ENCODE data around the gene SSX2B. TPM values are rescaled to one million over a fixed set of nuclear protein-coding genes. Genes with fewer than 3 reads are reported as not detected.
"Not testable (repeated sequence)": the region's sequence is repeated elsewhere in the genome, so short reads cannot be mapped to it uniquely, and the experiment has no call there.

The SSX2B gene, protein sequence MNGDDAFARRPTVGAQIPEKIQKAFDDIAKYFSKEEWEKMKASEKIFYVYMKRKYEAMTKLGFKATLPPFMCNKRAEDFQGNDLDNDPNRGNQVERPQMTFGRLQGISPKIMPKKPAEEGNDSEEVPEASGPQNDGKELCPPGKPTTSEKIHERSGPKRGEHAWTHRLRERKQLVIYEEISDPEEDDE
- not detected in 2 replicates for total RNA-seq

DNA sequence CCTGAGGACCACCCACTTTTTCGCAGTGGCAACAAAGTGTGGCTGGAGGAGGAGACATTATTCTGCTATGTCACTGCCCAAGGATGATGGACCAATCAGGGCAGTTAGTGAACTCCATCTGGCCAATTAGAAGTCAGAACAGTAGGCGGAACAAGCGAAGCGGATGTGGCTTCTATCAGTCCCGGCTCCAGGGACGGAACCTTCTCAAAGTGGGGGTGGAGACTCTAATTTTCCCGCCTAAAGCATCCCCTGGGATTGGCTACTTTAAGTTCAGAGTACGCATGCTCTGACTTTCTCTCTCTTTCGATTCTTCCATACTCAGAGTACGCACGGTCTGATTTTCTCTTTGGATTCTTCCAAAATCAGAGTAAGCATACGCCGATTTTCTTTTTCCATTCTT, at the start of gene SSX2B:
Gene SSX2B, plus strand, starts transcription at position 301 of the 400 bp plus-strand sequence. CDS start 1,429 bp downstream, outside the sequence.
- H3K4me3 ChIP-seq (ENCODE audit: low read depth, low read length); H3K27me3 ChIP-seq (ENCODE audit: control insufficient read depth, insufficient read depth, low read length); H3K36me3 ChIP-seq (ENCODE audit: control insufficient read depth, insufficient read depth, low read length); DNase-seq (ENCODE audit: low read depth): not testable (repeated sequence)

DNA sequence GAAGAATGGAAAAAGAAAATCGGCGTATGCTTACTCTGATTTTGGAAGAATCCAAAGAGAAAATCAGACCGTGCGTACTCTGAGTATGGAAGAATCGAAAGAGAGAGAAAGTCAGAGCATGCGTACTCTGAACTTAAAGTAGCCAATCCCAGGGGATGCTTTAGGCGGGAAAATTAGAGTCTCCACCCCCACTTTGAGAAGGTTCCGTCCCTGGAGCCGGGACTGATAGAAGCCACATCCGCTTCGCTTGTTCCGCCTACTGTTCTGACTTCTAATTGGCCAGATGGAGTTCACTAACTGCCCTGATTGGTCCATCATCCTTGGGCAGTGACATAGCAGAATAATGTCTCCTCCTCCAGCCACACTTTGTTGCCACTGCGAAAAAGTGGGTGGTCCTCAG, 44.0 kb upstream of the SSX2B start, which contains the start of gene SSX2:
Gene SSX2, minus strand, starts transcription at position 101 of the 400 bp plus-strand sequence. CDS start 1,429 bp downstream, outside the sequence.
- DNase-seq (ENCODE audit: low read depth); H3K4me3 ChIP-seq (ENCODE audit: low read depth, low read length); H3K36me3 ChIP-seq (ENCODE audit: control insufficient read depth, insufficient read depth, low read length); H3K27me3 ChIP-seq (ENCODE audit: control insufficient read depth, insufficient read depth, low read length): not testable (repeated sequence)

DNA sequence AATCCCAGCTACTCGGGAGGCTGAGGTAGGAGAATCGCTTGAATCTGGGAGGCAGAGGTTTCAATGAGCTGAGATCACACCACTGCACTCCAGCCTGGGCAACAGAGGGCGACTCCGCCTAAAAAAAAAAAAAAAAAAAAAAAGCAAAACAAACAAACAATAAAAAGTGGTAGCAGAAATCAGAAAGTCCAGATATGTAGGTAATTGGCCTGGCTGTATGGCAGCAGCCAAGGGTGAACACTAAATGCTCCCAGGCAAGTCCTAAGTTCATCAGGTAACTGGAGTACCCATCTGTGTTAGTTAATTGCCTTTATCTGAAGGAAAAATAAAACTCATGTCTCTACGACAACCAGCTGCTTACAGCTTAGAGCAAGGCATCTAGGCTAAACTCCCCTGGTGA, 14.9 kb downstream of the SSX2B start:
- not testable (repeated sequence) for DNase-seq (ENCODE audit: low read depth); H3K36me3 ChIP-seq (ENCODE audit: control insufficient read depth, insufficient read depth, low read length); H3K27me3 ChIP-seq (ENCODE audit: control insufficient read depth, insufficient read depth, low read length); H3K4me3 ChIP-seq (ENCODE audit: low read depth, low read length)

DNA sequence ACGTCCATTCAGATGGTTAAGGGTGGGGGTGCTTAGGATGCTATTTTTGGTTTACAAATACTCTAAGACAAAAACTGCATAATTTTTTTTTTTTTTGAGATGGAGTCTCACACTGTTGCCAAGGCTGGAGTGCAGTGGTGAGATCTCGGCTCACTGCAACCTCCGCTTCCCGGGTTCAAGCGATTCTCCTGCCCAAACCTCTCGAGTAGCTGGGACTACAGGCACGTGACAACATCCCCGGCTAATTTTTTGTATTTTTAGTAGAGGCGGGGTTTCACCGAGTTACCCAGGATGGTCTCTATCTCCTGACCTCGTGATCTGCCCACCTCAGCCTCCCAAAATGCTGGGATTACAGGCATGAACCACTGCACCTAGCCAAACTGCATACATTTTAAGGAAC, 22.5 kb downstream of the SSX2B start:
- DNase-seq (ENCODE audit: low read depth); H3K4me3 ChIP-seq (ENCODE audit: low read depth, low read length); H3K36me3 ChIP-seq (ENCODE audit: control insufficient read depth, insufficient read depth, low read length); H3K27me3 ChIP-seq (ENCODE audit: control insufficient read depth, insufficient read depth, low read length): not testable (repeated sequence)

DNA sequence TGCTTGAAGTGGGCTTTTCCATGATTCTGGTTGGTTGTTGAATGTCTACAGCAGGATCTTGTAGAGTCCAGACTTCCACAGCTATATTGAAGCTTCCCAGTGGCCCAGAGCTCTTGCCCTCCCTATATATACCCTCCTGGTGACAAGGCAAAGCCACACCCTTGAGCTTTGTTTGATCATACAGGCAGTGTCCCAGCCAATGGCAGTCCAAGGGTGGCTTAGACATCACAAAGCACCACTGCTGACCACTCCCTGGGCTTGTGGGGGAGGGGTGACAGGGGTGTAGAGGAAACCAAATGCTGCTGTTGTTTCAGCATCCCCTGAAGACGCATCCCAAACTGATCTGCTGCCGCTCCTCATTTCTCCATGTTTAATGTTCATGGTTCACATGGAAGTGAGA, 46.3 kb downstream of the SSX2B start, which contains the start of gene SPANXN5:
Gene SPANXN5, minus strand, starts transcription at position 101 of the 400 bp plus-strand sequence. Its CDS starts 79 bp downstream, at position 22.
- DNase-seq (ENCODE audit: low read depth): not testable (repeated sequence)

DNA sequence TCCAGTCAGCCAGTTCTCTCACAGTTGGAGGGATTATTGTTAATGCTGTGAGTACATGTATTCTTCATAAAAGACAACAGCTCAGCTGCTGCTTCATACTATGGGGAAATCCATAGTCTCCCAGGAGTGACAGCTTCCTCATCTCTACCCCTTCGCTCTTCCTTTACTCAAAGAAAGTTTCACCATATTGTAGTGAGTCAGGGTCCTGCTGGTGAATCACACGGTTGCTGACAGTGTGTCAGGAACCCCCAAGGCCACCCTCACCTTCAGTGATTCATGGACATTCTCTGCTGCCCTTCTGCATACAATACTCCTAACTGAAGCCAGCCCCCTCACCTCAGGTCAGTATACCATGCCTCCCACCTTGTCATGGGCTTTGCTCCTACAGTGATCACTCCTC, 53.8 kb downstream of the SSX2B start:
- not testable (repeated sequence) for H3K4me3 ChIP-seq (ENCODE audit: low read depth, low read length); H3K27me3 ChIP-seq (ENCODE audit: control insufficient read depth, insufficient read depth, low read length); H3K36me3 ChIP-seq (ENCODE audit: control insufficient read depth, insufficient read depth, low read length); DNase-seq (ENCODE audit: low read depth)

More for the DNA sequence above, 46.3 kb downstream of the SSX2B start, which contains the start of gene SPANXN5:
- H3K36me3 ChIP-seq (ENCODE audit: control insufficient read depth, insufficient read depth, low read length); H3K4me3 ChIP-seq (ENCODE audit: low read depth, low read length); H3K27me3 ChIP-seq (ENCODE audit: control insufficient read depth, insufficient read depth, low read length): not testable (repeated sequence)

Other genes starting within 250 kb of the SSX2B start
- gene XAGE1B, start 234.2 kb upstream of the SSX2B start, total RNA-seq: not detected in 2 replicates
- not detected in 2 replicates for gene SSX7, start 96.4 kb upstream of the SSX2B start, total RNA-seq
- not detected in 2 replicates for gene SSX2, start 44.1 kb upstream of the SSX2B start, total RNA-seq
- 0.14 TPM in 1 of 2 replicates, not detected in the other for gene SPANXN5, start 46.2 kb downstream of the SSX2B start, total RNA-seq
- gene XAGE5, start 60.0 kb downstream of the SSX2B start, total RNA-seq: not detected in 2 replicates
- not detected in 2 replicates for gene XAGE3, start 116.8 kb downstream of the SSX2B start, total RNA-seq
- gene FAM156B, start 146.1 kb downstream of the SSX2B start, total RNA-seq: 13.1 and 18.6 TPM in 2 replicates
- 3.9 and 7.2 TPM in 2 replicates for gene FAM156A, start 207.3 kb downstream of the SSX2B start, total RNA-seq